ENCODE data around the gene RFC2.
A peak's percentile ranks its signal among the peaks of the same experiment; 100 is the strongest.

RFC2 gene

DNA sequence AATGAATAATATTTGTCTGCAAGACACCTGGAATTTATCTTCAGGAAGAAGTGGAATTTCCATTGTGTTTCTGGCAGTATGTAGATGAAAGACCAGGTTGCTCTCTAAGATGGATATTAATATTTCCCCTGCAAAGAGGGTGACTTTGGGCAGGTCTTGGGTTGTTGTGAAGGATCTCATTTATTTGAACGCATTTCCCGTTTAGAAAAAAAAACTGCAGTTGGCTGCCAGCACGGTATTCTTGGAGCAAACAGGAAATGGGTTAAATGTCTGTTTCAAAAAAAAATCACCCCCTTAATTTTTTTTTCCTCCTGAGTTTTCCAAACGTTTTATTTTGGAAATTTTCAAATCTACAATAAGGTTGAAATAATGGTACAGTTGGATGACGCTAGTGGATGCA is 68.6 kb downstream of the RFC2 start:
- H3K4me3 ChIP-seq (ENCODE audit: control insufficient read depth, low read depth, low read length) = no peak overlapping the region
- TF ChIP-seq, protein P1, sequence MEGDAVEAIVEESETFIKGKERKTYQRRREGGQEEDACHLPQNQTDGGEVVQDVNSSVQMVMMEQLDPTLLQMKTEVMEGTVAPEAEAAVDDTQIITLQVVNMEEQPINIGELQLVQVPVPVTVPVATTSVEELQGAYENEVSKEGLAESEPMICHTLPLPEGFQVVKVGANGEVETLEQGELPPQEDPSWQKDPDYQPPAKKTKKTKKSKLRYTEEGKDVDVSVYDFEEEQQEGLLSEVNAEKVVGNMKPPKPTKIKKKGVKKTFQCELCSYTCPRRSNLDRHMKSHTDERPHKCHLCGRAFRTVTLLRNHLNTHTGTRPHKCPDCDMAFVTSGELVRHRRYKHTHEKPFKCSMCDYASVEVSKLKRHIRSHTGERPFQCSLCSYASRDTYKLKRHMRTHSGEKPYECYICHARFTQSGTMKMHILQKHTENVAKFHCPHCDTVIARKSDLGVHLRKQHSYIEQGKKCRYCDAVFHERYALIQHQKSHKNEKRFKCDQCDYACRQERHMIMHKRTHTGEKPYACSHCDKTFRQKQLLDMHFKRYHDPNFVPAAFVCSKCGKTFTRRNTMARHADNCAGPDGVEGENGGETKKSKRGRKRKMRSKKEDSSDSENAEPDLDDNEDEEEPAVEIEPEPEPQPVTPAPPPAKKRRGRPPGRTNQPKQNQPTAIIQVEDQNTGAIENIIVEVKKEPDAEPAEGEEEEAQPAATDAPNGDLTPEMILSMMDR (IDR thresholded peaks at IDR 0.05; ENCODE audit: control insufficient read depth, insufficient read depth, low read depth, low read length, missing control alignments) = no peak
- no peak for DNase-seq (ENCODE audit: low read depth)

DNA sequence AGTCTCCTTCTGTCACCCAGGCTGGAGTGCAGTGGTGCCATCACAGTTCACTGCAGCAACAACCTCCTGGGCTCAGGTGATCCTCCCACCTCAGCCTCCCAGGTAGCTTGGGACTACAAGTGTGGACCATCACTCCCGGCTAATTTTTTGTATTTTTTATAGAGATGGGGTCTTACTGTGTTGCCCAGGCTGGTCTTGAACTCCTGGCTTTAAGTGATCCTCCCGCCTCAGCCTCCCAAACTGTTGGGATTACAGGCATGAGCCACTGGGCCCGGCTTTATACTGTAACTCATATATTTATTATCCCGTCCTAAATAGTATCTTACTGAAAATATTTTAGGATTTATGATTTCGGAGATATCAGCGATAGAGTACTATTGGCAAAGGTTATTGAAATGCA is 69.2 kb downstream of the RFC2 start:
- DNase-seq (ENCODE audit: low read depth) = no peak
- TF ChIP-seq, protein P1 (IDR thresholded peaks at IDR 0.05; ENCODE audit: control insufficient read depth, insufficient read depth, low read depth, low read length, missing control alignments) = no peak
- H3K4me3 ChIP-seq (ENCODE audit: control insufficient read depth, low read depth, low read length) = no peak overlapping the region

DNA sequence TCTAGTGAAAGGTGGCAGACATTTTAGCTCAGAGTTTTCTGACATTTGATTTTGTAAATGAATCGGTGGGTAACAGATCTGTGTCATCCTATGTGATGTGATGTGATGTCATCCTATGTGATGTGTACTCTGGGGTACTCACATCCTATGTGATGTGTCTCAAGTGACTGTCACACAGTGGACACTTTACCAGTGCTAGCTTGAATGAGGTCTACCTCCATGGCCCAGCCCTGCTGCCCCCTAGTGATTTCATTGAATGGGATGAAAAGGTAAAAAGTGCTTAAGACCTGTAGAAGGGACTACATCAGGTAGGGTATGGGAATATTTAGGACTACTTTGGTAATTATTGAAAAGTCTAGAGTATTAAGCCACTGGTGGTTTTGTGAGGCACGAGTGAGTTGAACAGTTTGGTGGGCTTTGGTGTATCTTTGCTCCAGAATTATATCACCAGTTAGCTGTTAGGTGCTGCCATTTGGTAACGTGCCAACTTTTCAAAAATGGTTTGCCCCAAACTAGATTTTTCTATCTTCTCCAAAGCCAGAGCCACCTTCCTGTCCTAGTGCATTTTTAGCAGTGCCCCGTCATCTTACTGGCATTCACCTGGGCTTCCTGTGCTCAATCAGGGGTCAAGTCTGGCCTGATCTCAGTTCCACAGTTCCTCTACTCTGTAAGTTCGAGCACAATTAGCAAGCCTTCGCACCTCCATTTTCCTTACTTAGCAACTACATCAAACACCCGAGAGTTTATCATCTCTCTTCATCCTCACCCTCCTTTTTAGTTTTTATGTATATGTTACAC is 70.3 kb downstream of the RFC2 start:
- H3K4me3 ChIP-seq (ENCODE audit: control insufficient read depth, low read depth, low read length) = no peak overlapping the region
- no peak for DNase-seq (ENCODE audit: low read depth)
- TF ChIP-seq, protein P1 (IDR thresholded peaks at IDR 0.05; ENCODE audit: control insufficient read depth, insufficient read depth, low read depth, low read length, missing control alignments) = peak; percentile 26

DNA sequence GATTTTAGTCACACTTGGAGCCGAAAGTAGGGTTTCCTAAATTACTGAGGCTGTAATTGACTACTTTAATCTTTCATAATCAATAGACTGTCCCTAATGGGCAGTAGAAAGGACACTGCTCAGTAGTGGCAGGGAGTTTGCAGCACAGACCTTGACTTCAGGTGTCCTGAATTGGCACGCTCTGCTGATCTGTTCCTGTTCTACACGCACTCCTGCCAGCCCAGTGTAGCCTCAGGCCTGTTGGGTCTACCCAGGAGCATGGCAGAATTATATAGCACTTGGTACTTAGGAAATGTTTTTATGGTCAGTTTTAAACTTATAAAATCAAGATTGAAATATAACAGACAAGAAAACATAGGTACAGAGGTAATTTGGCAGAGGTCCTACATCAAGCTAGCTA is 71.1 kb downstream of the RFC2 start:
- H3K4me3 ChIP-seq (ENCODE audit: control insufficient read depth, low read depth, low read length) = no peak overlapping the region
- TF ChIP-seq, protein P1 (IDR thresholded peaks at IDR 0.05; ENCODE audit: control insufficient read depth, insufficient read depth, low read depth, low read length, missing control alignments) = no peak
- no peak for DNase-seq (ENCODE audit: low read depth)

DNA sequence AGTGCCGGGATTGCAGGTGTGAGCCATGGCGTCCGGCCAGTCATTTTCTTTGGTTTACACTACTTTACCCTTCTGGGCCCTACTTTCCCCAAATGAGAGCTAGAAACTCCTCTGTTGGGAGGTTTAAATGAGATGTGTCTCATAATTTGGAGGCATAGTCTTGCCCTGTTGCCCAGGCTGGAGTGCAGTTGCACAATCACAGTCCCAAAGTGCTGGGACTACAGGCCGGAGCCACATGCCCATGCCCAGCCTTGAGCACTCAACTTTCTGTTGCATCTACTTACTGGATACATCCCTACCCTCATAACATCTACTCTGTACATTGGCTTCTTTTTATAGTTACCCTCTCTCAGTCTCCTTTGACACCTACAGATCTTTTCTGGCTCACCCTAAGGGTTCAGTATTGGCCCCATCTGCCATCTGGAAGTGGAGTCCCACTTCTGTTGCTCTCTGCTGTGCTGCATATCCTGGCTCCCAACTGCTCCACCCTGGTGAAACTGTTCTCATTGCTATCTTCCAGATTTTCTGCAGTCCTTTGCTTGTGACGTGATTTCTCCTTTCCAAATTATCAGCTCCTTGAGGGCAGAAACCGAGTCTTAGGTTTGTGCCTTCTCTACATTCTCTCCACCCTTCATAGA is 71.6 kb downstream of the RFC2 start:
- TF ChIP-seq, protein P1 (IDR thresholded peaks at IDR 0.05; ENCODE audit: control insufficient read depth, insufficient read depth, low read depth, low read length, missing control alignments) = no peak
- no peak overlapping the region for H3K4me3 ChIP-seq (ENCODE audit: control insufficient read depth, low read depth, low read length)

DNA sequence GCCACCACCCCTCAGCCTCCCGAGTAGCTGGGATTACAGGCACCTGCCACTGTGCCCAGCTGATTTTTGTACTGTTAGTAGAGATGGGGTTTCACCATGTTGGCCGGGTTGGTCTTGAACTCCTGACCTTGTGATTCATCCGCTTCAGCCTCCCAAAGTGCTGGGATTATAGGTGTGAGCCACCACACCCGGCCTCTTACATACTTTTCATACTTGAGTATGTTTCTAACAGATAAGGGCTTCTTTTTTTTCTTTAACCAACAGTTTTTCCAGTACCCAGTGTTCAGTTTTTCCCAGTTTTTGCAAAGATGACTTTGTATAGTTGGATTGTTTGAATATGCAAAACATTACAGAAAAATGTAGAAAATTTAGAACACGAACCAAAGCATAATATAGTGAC is 72.4 kb downstream of the RFC2 start:
- DNase-seq (ENCODE audit: low read depth) = no peak
- TF ChIP-seq, protein P1 (IDR thresholded peaks at IDR 0.05; ENCODE audit: control insufficient read depth, insufficient read depth, low read depth, low read length, missing control alignments) = no peak
- H3K4me3 ChIP-seq (ENCODE audit: control insufficient read depth, low read depth, low read length) = no peak overlapping the region

More for the DNA sequence above, 71.6 kb downstream of the RFC2 start:
- no peak for DNase-seq (ENCODE audit: low read depth)
